Astrocyte of the cerebellum (primary cell): ENCODE results near the gene WDR59.

Experiments used
- DNase-seq: peaks from one replicate; pipeline ENCODE4 v3.0.0-alpha.2; 2011; ENCODE audit warnings: low read depth
- H3K4me3 ChIP-seq: 2 replicates; pipeline ENCODE4 v1.5.1; 2011; ENCODE audit warnings: mild to moderate bottlenecking, low read depth, low read length, moderate library complexity
- in situ Hi-C: cut with HindIII; loops from 2 replicates; pipeline ENCODE4 v1.10.0; 2017; ENCODE audit warnings: low sequenced_read_pairs
- TF ChIP-seq, protein P1 (sequence below): IDR thresholded peaks from 2 replicates; pipeline ENCODE4 v1.5.1; 2012; ENCODE audit warnings: low read length, low read depth, moderate library complexity, mild to moderate bottlenecking; ENCODE audit errors: missing control alignments

WDR59 gene

DNA sequence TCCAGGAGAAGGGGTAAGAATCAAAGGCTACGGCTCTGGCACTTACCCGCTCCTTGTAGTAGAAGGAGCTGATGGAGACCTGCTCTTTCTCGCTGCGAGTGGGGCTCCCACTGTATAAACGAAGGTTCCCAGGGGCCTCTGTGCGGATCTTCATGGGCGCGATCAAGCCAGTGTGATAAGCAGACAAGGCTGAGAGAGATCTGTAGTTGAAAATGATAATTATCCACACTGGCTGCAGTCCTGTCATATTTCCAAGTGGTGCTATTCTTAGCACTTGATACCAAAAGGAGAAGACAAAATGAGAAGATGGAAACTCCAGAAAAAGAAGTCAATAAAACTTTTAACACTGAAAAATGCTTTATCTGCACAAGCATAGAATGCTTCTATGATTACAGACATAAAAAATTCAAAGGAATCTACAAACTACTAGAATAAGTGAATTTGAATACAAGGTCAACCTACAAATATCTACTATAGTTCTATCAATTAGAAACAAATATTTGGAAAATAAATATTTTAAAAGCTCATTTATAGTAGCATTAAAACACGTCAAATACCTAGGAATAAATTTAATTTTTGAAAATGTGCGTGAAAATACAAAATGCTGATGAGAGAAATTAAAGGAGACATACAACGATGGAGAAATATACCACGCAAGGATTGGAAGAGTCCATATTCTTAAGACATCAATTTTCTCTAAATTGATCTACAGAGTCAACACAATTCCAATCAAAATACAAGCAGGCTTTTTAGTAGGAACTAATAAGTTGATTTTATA, 80.8 kb downstream of the WDR59 start:
- no peak overlapping the region for H3K4me3 ChIP-seq
- in situ Hi-C loops, result no loop called here
- TF ChIP-seq, protein P1, sequence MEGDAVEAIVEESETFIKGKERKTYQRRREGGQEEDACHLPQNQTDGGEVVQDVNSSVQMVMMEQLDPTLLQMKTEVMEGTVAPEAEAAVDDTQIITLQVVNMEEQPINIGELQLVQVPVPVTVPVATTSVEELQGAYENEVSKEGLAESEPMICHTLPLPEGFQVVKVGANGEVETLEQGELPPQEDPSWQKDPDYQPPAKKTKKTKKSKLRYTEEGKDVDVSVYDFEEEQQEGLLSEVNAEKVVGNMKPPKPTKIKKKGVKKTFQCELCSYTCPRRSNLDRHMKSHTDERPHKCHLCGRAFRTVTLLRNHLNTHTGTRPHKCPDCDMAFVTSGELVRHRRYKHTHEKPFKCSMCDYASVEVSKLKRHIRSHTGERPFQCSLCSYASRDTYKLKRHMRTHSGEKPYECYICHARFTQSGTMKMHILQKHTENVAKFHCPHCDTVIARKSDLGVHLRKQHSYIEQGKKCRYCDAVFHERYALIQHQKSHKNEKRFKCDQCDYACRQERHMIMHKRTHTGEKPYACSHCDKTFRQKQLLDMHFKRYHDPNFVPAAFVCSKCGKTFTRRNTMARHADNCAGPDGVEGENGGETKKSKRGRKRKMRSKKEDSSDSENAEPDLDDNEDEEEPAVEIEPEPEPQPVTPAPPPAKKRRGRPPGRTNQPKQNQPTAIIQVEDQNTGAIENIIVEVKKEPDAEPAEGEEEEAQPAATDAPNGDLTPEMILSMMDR, result no peak
- DNase-seq, result no peak

DNA sequence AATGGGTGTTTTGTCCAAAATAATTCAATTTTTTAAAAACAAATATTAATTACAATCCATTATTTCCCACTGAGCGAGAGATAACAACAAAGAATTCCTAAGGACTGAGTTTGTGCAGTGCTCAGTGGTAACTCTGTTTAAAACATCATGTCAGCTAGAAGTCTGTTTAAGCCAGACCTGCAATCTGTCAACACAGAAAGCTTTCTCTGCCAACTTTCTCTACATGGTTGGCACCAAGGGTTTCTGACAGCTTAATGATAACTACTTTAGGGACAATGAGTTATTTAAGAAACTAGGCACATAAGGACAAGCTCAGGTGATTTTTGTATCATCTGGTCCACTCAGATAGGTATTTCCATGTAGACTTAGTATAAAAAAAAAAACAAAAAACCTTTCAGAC, 81.8 kb downstream of the WDR59 start:
- TF ChIP-seq, protein P1, result no peak
- DNase-seq, result no peak
- in situ Hi-C loops, result no loop called here
- H3K4me3 ChIP-seq, result no peak overlapping the region

- in situ Hi-C loops, result no loop called here
- TF ChIP-seq, protein P1, result no peak
- DNase-seq, result no peak
- no peak overlapping the region for H3K4me3 ChIP-seq
Observed at GRCh38 chr16:74902161-74902560, 82.8 kb downstream of the WDR59 start.

DNA sequence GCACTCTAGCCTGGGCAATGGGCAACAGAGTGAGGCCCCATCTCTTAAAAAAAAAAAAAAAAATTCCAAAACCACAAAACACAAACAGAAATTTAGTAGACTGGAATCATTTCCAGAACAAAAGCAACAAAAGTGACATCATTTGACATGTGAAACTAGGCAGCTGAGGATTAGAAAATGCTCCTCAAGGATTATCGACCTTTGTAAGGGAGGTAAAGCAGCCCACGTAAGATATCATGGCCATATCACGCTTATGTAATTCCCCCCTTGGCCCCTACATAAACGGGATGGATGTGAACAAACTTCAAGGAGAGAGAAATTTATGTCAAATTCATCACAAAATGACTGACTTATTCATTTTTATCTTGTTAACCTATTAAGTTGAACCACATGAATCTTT, 83.3 kb downstream of the WDR59 start:
- TF ChIP-seq, protein P1, result no peak
- DNase-seq, result no peak
- in situ Hi-C loops, result no loop called here
- H3K4me3 ChIP-seq, result no peak overlapping the region

DNA sequence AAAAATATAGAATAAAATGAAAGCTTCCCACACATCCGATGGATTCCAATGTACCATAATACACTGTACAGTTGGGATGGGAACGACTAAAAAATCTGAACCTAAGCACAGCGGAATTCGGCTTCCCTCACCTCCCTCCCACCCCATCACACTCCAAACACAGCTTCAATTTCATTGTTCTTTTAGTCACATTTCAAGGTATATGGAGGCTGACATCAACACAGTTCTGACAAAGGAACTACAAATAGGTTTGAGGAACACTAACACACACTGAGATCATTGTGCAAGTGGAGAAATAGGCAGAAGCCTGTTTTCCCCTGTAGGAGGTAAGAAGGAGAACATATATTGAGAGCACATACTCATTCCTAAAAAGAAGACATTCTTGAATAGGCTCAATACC, 85.1 kb downstream of the WDR59 start:
- no peak for DNase-seq
- TF ChIP-seq, protein P1, result no peak
- in situ Hi-C loops, result no loop called here
- H3K4me3 ChIP-seq, result no peak overlapping the region

DNA sequence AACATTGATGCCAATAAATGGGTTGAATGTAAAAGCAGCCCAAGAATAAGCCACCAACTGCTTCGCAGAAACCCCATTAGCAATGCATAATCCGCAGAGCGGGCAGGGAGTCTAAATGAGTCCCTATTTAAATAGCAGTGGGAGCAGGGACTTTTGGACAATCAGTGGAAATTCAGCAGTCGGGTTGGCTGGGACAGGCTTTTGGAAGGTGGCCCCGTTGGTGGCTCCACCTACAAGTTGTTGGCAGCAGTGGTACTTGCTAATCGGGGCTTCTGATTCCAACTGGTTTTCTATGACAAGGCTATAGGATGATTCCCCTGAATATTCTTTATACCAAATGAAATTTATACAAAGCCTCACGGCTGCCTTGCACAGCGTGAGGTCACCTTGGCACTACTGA, 86.3 kb downstream of the WDR59 start:
- in situ Hi-C loops, result no loop called here
- no peak for DNase-seq
- TF ChIP-seq, protein P1, result no peak
- H3K4me3 ChIP-seq, result no peak overlapping the region
